Measurements from ENCODE around the gene MKKS. TPM values are rescaled to one million over a fixed set of nuclear protein-coding genes. Genes with fewer than 3 reads are reported as not detected.

The MKKS gene
- total and polyA plus RNA-seq, 2 of the 13 experiments (the other 11 are each of a cell fraction or from before 2014, with no cell fraction given), result 26.7 to 34.5 TPM

DNA sequence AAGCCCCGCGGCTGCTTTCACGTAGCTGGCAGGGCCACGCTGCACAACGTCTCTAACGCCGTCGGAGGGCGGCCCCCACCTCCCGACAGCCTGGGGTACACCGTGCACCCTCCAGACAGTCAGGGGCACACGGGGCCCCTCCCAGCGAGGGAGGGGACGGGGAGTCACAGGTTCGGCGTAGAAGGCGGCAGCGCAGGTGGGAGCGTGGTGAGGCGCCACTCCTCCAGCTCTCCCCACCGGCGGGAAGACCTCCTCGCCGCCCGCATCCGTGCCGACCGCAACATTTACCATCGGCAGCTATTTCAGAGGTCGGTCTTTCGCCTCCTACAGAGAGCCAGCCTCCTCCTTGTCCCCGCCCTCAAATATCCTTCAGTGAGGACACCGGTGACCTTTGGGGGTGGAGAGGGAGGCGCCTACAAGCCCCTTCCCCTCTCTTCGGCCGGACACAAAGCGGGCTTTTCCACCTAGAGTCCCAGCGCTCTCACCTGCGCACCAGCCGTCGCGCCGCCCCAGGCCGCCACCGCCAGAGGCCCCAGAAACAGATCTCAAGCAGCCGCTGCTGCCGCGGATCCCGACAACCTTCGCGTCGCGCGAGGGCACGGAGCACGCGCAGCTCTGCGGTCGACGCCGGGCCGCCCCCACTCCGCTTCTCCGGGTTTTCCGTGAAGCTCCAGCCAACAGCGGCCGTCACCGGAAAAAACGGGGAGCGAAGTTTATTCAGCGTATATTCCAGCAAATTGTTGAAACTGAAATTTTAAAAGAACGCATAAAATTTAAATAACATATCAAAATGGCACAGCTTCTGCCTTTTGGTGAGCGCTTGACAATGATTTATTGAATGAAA lies at the start of gene MKKS (continued):
- peak; percentile 87; the same call in 1 of the 2 replicates for TF ChIP-seq ZNF605 (CRISPR knock-in tag; IDR thresholded peaks at IDR 0.05)
- no peak; the same call in none of the 2 replicates for TF ChIP-seq PBX3 (CRISPR knock-in tag; IDR thresholded peaks at IDR 0.05; ENCODE audit: borderline replicate concordance)
- TF ChIP-seq ZNF556 (CRISPR knock-in tag; IDR thresholded peaks at IDR 0.05; ENCODE audit: borderline replicate concordance), result no peak; the same call in 1 of the 2 replicates
- no peak; the same call in 1 of the 2 replicates for TF ChIP-seq HBP1 (CRISPR knock-in tag; IDR thresholded peaks at IDR 0.05; ENCODE audit: low read depth)
- TF ChIP-seq REXO4 (CRISPR knock-in tag; IDR thresholded peaks at IDR 0.05; ENCODE audit: borderline replicate concordance), result peak; percentile 96; the same call in 1 of the 2 replicates
- TF ChIP-seq ZNF792 (CRISPR knock-in tag; IDR thresholded peaks at IDR 0.05), result no peak; the same call in 1 of the 2 replicates
- TF ChIP-seq RBM22 (optimal IDR thresholded peaks at IDR 0.05; ENCODE audit: low read length), result no peak
- peak; percentile 86; the same call in 1 of the 2 replicates for TF ChIP-seq SALL2 (CRISPR knock-in tag; IDR thresholded peaks at IDR 0.05)
- TF ChIP-seq ZNF724P (CRISPR knock-in tag; IDR thresholded peaks at IDR 0.05; ENCODE audit: borderline replicate concordance), result peak; percentile 92
- TF ChIP-seq ZNF740 (CRISPR knock-in tag; IDR thresholded peaks at IDR 0.05), result no peak; the same call in 1 of the 2 replicates
- TF ChIP-seq POLR2AphosphoS2 (IDR thresholded peaks at IDR 0.05; ENCODE audit: low read depth, low read length), result 0 out of 2 replicates have a peak, but pooled peaks have one; percentile 20
- TF ChIP-seq SUZ12 (IDR thresholded peaks at IDR 0.05; ENCODE audit: low read depth, low read length), result peak; percentile 36; the same call in 1 of the 2 replicates
- TF ChIP-seq GTF3A (CRISPR knock-in tag; conservative IDR thresholded peaks at IDR 0.05), result 0 out of 2 replicates have a peak, but pooled peaks have one; percentile 31
- 0 out of 2 replicates have a peak, but pooled peaks have one; percentile 56 for TF ChIP-seq ZNF713 (CRISPR knock-in tag; IDR thresholded peaks at IDR 0.05)
- peak; percentile 95 for TF ChIP-seq ZNF256 (CRISPR knock-in tag; conservative IDR thresholded peaks at IDR 0.05)
- no peak for TF ChIP-seq MTA3 (CRISPR knock-in tag; IDR thresholded peaks at IDR 0.05)
- TF ChIP-seq ZNF331 (CRISPR knock-in tag; IDR thresholded peaks at IDR 0.05), result peak; percentile 89
- peak; percentile 96 for TF ChIP-seq ZNF543 (CRISPR knock-in tag; IDR thresholded peaks at IDR 0.05)
- peak; percentile 89 for TF ChIP-seq CHD2 (IDR thresholded peaks at IDR 0.05; ENCODE audit: low read depth, low read length)
- TF ChIP-seq GLI4 (CRISPR knock-in tag; IDR thresholded peaks at IDR 0.05; ENCODE audit: borderline replicate concordance), result peak; percentile 60; the same call in 1 of the 2 replicates
- TF ChIP-seq ZNF414 (CRISPR knock-in tag; IDR thresholded peaks at IDR 0.05), result peak; percentile 73
- peak; percentile 84 for TF ChIP-seq TERF1 (CRISPR knock-in tag; IDR thresholded peaks at IDR 0.05)
- no peak for TF ChIP-seq SCMH1 (CRISPR knock-in tag; IDR thresholded peaks at IDR 0.05; ENCODE audit: borderline replicate concordance)

All from HepG2 (cell line).